GM18861 (cell line): ENCODE measurements around the gene KCNIP1.
A peak's percentile ranks its signal among the peaks of the same experiment; 100 is the strongest.
"Not testable (repeated sequence)": the region's sequence is repeated elsewhere in the genome, so short reads cannot be mapped to it uniquely, and the experiment has no call there.

ENCODE experiments used
- ATAC-seq: cut with Tn5 transposase; IDR thresholded peaks from one replicate; pipeline ENCODE4 v1.9.1; 2021; ENCODE audit not compliant: unreplicated experiment

KCNIP1 gene

GRCh38 chr5:170745481-170746071 is 241.8 kb downstream of the KCNIP1 start:
- ATAC-seq, result no peak

DNA sequence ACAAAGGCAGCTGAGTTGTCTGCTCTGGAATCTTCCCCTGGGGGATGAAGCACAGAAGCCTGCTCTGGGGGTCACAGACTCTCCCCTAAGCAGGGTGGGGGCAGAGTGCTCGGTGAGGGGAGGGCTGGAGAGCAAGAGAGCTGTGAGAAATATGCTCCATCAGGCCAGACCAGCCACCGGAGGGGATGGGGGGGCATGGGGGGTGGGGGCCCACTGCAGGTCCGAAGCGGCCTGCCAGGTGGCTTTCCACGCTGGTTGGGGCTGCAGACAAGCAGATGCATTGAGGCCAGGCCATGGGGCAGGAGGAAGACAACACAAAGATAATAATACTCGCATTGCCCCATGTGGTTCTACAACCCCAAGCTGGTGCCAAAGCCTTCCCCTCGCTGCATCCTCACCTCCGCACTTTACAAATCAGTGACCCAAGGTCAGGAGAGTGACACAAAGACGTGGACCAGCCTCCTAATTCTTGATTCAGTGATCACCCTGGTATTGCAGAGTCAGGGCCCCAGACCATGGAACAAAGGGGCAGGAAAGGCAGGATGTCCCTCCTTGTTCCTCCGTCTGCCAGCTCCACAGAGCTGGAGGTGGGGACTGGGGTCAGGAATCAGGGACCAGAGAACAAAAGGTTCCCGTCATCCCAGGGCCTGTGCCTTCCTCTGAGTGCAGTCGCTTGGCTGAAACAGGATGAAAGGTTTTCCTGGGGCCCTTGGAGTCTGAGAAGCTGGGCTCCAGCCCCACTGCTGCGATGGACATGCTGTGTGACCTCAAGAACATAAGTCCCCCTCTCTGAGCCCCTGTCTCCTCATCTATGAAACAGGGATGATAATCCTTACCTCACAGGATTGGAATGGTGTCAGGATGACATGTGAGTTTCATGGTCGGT is 242.5 kb downstream of the KCNIP1 start:
- ATAC-seq, result no peak

- ATAC-seq, result no peak
These were observed 243.1 kb downstream of the KCNIP1 start for GRCh38 chr5:170746961-170747340.

DNA sequence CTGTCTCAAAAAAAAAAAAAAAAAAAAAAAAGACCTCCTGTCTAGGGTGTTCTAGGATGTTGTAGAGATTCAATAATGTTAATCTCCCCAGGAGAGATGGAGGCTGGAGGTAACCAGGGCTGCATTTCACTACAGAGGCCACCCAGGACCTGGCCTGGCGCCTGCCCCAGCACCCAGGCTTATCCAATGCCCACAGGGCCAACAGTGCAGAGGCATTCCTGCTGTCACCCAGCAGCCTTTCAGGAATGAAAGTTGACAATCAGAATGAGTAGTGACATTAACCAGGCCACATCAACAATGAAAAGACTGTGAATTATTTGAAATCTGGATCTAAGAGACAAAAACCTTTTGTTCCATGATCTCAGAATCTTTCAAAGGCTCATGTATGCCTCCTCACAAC is 243.5 kb downstream of the KCNIP1 start:
- no peak for ATAC-seq

- ATAC-seq, result no peak
These were observed 244.0 kb downstream of the KCNIP1 start for GRCh38 chr5:170747851-170748250.

- ATAC-seq, result no peak
These were observed 245.2 kb downstream of the KCNIP1 start for GRCh38 chr5:170748951-170749471.

- no peak for ATAC-seq
These were observed 246.2 kb downstream of the KCNIP1 start for GRCh38 chr5:170749911-170750431.

GRCh38 chr5:170750791-170751190 is 247.0 kb downstream of the KCNIP1 start:
- ATAC-seq, result no peak

GRCh38 chr5:170751631-170752030 is 247.8 kb downstream of the KCNIP1 start:
- no peak for ATAC-seq

GRCh38 chr5:170752257-170753215 is 248.7 kb downstream of the KCNIP1 start:
- ATAC-seq, result no peak

DNA sequence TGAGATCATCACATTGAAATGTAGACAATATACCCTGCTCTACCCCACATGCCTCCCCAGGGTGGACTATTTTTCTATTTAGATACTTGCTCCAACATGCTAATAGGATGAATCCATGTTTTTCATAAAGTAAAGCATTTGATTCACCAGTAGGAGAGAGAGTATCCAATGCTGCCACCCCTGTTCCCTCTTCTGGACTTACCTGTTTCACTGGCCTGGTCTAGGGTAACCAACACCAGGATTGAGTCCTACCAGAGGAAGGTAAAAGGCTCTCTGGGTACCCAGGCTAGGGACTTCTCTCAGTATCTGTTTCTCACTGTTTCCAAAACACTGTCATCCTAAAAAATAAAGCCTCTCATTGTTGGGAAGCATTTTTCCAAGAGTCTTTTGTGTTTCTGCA is 249.5 kb downstream of the KCNIP1 start:
- no peak for ATAC-seq

- not testable (repeated sequence) for ATAC-seq
These were observed 250.7 kb downstream of the KCNIP1 start for GRCh38 chr5:170754508-170754907.

- ATAC-seq, result no peak
These were observed 252.0 kb downstream of the KCNIP1 start for GRCh38 chr5:170755679-170756456.

GRCh38 chr5:170756691-170757090 is 252.9 kb downstream of the KCNIP1 start:
- no peak for ATAC-seq

DNA sequence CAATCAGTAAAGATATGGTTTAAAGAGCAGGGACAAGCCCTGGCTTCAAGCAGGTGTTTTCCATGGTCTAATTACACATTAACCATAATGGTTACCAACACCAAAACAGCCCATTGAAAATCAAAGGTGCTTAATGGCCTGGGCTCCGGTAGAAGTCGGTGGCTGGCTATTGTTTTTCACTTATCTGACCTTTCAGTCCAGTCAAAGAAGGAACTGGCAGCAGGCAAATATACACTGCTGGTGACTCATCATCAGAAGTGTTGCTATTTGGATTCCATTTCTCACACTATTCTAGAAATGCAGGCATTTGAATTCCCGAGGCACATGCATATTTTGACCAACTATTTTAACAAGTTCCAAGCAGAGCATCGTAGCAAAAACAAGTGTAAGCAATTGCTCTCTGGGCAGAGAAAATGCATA is 253.4 kb downstream of the KCNIP1 start:
- peak; percentile 90 for ATAC-seq

GRCh38 chr5:170757669-170758068 is 253.8 kb downstream of the KCNIP1 start:
- no peak for ATAC-seq

- ATAC-seq, result no peak
These were observed 254.7 kb downstream of the KCNIP1 start for GRCh38 chr5:170758481-170758880.

- no peak for ATAC-seq
These were observed 256.3 kb downstream of the KCNIP1 start for GRCh38 chr5:170760113-170760512.

DNA sequence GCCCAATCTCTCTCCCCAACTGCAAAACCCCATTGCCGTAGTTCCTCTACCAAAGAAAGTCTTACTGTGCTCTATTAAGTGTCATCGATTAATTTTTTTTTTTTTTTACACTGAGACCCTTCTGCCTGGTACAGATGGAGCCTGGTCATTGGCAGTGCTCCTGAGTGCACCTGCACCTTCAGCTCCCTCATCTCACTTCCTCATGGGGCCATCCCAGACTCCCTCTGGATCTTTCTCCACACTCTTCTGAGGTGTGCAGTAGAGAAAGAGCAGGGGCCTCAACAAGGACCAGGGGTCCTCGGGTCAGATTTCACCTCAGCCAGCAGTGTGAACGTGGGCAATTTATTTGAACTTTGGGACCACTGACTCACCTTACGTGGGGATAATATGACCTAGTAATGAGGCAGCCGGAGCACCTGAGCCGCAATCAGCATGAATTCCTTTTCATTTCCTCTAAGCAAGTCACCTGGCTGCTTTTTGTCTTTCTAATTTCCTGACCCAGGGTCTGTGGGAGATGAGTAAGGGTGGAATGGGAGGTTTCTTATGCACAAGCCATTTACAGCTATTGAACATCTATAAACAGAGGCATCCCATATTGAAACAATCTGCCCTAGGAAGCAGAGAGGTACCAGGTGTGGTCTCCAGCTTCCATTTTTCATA is 257.4 kb downstream of the KCNIP1 start:
- no peak for ATAC-seq

- no peak for ATAC-seq
These were observed 257.9 kb downstream of the KCNIP1 start for GRCh38 chr5:170761708-170762066.
